Measurements from ENCODE around the gene PANX1.

PANX1 gene

DNA sequence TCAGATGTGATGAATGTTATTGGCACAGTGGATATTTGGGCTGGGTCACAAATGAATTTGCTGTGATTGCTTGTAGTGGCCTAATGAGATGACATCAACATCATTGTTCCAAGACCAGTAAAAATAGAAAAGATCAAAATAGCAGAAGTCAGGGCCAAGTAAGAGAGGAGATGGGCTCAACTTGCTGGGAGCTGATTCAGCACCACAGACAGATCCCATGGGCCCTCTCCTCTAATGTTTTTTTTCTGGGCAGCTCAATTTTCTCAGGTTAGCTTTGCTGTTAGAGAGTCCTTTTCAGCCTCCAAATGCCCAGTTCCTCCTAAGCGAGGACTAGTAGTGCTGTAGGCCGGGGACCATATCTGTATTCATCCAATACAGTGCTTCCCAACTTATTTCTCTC, 89.7 kb downstream of the PANX1 start:
- no peak for DNase-seq (ENCODE audit: low read depth)
- H3K4me3 ChIP-seq (ENCODE audit: low read depth, low read length), result no peak overlapping the region
- TF ChIP-seq, protein P1, sequence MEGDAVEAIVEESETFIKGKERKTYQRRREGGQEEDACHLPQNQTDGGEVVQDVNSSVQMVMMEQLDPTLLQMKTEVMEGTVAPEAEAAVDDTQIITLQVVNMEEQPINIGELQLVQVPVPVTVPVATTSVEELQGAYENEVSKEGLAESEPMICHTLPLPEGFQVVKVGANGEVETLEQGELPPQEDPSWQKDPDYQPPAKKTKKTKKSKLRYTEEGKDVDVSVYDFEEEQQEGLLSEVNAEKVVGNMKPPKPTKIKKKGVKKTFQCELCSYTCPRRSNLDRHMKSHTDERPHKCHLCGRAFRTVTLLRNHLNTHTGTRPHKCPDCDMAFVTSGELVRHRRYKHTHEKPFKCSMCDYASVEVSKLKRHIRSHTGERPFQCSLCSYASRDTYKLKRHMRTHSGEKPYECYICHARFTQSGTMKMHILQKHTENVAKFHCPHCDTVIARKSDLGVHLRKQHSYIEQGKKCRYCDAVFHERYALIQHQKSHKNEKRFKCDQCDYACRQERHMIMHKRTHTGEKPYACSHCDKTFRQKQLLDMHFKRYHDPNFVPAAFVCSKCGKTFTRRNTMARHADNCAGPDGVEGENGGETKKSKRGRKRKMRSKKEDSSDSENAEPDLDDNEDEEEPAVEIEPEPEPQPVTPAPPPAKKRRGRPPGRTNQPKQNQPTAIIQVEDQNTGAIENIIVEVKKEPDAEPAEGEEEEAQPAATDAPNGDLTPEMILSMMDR (IDR thresholded peaks at IDR 0.05; ENCODE audit: low read depth, low read length, missing control alignments), result no peak
- in situ Hi-C loops (cut with HindIII; ENCODE audit: low sequenced_read_pairs), result no loop called here

DNA sequence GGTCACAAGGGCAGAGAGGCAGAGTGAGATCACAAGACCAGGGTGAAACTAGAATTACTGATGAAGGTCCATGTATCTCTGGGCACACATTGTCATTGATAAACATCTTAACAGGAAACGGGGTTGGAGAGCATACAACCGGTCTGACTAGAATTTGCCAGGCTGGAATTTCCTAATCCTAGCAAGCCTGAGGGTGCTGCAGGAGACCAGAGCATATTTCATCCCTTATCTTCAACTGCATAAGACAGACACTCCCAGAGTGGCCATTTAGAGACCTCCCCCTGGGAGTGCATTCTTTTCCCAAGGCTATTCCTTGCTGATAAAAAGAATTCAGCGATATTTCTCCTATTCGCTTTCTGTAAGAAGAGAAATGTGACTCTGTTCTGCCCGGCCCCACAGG, 91.1 kb downstream of the PANX1 start:
- in situ Hi-C loops (cut with HindIII; ENCODE audit: low sequenced_read_pairs), result loop anchor here (5.0 kb wide), 1 partner anchor 63 kb away; no protein-coding TSS in a partner anchor
- TF ChIP-seq, protein P1 (IDR thresholded peaks at IDR 0.05; ENCODE audit: low read depth, low read length, missing control alignments), result no peak
- DNase-seq (ENCODE audit: low read depth), result no peak
- no peak overlapping the region for H3K4me3 ChIP-seq (ENCODE audit: low read depth, low read length)

DNA sequence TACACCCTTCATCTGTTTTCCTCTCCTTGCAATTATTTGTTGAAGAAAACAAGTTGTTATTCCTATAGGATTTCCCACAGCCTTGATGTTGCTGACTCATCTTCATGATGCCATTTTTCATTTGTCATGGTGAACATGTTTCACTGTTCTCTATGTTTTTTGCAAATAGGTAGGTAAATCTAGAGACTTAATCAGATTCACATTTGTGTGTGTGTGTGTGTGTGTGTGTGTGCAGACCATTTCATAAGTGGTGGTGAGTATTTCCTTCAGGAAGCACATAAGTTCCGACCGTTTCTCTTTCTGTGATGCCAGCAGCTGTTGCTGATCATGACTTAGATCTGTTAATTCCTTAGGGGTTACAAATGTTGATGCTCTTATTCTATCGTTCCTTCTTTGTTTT, 95.4 kb downstream of the PANX1 start:
- TF ChIP-seq, protein P1 (IDR thresholded peaks at IDR 0.05; ENCODE audit: low read depth, low read length, missing control alignments), result no peak
- in situ Hi-C loops (cut with HindIII; ENCODE audit: low sequenced_read_pairs), result loop anchor here (5.0 kb wide), 1 partner anchor 58 kb away; no protein-coding TSS in a partner anchor
- H3K4me3 ChIP-seq (ENCODE audit: low read depth, low read length), result no peak overlapping the region
- no peak for DNase-seq (ENCODE audit: low read depth)
